Measurements from ENCODE around the gene QPCT.

QPCT gene

DNA sequence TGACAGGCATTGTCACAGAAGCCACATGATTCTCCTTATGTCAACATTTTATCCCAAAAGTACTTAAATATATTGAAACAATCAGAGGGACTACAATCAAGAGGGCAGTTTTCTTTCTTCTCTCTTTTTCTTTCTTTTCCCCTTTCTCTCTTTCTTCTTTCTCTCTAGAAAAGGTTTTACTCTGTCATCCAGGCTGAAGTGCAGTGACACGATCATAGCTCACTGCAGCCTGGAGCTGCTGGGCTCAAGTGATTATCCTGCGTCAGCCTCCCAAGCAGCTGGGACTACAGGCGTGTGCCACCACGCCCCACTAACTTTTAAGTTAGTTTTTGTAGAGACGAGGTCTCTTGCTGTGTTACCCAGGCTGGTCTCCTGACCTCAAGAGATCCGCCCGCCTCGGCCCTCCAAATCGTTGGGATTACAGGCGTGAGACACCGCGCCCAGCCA lies 18.8 kb upstream of the QPCT start:
- no peak for DNase-seq

DNA sequence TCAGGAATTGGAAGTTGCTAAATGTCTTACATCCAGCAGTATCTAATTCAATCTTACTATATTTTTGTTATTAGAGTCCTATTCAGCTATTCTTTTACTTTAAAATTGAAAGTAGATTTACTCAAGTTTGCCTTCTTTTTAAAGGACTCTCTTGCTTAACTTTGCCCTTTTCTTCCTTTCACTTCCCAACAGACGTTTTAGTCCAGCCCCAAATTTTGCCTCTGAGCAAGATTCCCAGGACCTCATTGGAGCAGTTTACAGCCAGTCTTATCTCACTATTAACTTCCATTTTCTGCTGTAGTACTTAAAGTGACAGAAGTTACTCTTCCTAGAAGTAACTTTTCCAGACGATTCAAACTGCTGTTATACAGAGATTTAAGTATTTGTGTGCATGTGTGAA lies 18.1 kb upstream of the QPCT start:
- DNase-seq, result no peak

DNA sequence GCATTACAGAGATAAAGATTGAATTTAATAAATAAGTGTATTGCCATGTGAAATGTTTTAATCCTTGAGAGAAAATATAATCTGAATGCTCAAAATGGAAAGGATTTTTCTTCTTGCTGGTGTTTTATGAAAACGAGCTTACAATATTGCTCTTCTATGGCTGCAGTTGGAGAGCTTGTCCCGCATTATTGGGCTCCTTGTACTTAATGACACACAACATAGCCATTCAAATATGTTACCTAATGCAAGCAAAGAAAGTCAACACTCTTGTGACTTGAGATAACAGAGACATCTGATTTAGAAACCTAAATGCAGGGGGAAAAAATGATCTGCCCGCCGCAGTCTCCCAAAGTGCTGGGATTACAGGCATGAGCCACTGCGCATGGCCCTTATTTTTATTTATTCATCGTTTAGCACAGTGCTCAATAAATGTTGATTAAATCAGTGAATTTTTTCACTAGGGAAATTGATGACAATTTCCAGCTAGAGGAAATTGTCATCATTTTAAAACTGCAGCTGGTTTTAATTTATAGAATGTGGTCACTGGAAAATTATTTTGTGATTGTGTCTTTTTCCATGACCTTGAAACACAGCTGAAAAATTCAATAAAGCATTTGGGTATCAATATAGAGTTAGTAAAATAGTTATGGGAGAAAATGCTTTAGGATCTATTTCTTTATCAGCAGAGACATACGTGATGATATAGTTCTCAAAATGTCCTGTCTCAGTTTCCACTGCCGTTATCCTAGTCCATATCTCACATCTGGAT lies 17.4 kb upstream of the QPCT start:
- no peak for DNase-seq

DNA sequence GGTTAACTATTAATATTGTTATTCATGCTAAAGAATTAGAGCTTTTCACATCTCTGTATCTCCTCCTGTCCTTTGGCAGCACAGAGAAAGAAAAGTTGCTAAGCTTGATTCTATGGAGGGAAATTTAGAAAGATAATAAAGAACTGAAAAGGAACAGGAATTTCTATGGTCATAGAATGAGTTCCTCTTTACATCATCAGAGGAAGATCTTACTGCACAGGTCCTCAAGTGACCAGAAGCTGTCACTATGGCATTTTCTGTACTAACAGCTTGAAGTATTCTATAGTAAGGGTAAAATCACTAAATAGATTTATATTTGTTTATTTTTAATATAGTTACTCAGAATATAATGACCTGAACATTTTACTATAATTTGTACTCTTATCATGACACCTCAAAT lies 13.7 kb upstream of the QPCT start:
- DNase-seq, result no peak

DNA sequence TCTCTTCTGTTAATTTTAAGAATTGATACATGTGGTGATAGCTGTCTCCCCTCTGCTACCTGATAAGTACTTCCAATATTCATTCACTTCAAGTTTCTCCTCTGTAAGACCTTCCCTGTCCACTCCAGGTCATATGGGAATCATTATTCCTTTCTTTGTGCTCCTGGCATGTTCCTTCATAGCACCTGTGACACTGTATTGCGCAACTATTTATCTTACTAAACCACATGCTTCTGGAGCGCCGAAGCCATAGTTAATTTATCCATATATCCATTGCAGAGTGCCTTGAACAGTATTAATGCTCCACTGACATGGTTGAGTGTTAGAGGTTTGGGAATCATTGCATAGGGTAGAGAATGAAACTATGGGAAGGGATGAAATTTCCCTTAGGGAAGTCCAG lies 11.9 kb upstream of the QPCT start:
- no peak for DNase-seq

DNA sequence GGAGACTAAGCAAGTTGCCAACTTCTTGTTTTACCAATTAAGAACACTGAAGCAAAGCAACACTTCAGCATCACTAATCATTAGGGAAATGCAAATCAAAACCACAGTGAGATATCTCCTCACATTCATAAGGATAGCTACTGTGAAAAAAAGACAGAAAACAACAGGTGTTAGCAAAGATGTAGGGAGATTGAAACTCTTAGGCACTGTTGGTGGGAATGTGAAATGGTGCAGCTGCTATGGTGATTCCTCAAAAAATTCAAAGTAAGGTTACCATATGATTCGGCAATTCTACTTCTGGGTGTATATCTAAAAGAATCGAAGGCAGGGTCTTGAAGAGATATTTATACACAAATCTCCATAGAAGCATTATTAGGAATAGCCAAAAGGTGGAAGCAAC lies 11.2 kb upstream of the QPCT start:
- DNase-seq, result no peak

DNA sequence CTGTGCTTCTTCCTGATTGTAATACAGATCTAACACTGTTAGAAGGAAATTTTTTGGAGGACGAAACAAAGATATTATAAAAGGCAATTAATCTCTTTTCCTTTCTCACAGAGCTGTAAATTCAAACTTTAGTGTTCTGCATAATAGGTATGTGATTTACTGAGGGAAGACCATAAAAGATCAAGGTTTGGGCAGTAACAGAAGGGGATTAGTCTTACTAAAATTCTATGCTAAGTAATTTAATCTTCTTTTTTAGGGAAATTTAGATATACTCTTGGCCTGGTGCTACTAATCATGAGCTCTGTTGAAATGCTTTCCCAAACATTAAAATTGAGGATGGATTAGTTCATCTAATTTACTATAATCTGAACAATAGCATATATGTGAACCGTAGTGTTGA lies 8.8 kb upstream of the QPCT start:
- no peak for DNase-seq

DNA sequence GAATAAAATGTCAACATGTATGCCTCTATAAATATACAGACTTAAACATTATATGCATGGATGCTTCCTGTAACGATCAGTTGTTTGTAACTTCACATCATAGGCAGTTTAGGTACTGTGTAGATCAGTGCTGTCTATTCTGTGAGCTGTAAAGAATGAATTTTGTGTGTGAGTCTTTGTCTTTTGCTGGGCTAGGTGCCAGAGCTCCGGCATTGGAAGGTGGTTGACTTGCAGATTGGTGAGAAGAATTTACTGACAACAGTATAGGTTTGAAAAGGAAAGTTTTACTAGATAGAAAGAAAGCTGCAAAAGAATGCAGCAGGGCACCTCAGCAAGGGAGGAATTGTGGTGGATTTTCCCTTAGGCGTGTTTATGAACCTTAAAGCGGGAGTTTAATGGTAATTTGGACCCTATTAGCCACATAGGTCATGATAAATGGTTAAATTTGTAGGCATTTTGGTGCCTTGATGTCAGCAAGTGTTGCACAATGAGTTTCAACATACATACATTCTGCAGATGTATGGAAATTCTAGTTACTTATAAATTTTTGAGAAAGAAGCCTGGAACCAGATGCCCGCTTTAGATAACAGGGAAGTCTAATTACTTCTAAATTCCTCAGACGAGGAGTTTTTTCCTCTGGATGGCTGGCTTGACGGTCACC lies 6.7 kb upstream of the QPCT start:
- no peak for DNase-seq

DNA sequence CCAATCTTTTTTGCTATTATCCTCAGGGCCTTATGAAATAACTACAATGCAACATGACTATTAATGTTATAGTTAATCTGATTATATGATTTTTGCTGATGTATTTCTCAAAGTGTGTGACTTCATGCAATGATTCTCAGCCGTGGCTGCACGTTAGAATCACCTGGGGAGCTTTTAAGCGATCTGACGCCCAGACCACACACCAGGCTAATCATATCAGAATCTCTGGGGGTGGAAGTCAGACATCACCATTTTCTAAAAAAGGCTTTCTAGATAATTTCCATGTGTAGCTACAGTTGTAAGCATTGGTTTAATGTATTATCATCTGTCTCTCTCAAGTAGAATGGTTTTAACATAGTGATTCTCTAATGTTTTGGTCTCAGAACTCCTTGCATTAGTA lies 5.5 kb upstream of the QPCT start:
- DNase-seq, result no peak

DNA sequence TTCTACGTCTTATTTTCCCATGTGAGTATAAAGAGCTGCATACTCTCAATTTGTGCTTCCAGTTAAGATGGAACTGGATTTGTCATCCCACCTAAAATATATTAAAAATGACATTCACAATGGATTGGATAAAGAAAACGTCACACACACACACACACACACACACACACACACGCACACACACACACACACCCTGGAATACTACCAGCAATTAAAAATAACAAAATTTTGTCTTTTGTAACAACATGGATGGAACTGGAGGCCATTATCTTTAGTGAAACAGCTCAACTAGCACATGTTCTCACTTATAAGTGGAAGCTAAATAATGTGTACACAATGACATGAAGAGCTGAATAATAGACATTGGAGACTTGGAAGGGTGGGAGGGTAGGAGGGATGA lies 3.8 kb upstream of the QPCT start:
- DNase-seq, result no peak

DNA sequence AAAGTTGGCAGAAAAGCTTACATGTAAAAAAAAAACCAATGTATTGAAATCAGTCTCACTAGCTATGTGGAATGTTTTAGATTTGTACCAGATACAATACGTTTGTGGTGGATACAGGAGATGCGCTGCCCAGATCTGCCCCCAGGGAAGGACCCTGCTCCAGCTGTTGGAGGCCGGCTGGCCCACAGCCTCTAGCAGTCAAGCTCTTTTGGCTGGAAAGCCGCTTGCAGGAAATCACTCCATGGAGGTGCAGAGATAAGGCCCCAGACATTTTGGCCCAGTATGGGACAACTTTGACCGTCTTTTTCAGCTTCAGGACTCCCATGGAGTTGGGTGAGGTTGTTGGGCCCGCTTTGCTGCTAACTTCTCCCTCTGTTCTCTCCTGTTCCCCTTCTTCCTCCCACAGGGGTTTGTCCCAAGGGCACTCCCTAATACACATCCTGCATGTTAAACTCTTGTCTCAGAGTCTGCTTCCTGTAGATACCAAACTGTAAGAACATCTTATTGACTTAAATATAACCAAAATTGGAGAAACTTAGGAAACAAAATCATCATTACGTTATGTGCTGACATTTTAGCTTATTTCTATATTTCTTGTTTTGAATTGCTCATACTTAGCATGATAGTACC lies 1.7 kb upstream of the QPCT start:
- no peak for DNase-seq

DNA sequence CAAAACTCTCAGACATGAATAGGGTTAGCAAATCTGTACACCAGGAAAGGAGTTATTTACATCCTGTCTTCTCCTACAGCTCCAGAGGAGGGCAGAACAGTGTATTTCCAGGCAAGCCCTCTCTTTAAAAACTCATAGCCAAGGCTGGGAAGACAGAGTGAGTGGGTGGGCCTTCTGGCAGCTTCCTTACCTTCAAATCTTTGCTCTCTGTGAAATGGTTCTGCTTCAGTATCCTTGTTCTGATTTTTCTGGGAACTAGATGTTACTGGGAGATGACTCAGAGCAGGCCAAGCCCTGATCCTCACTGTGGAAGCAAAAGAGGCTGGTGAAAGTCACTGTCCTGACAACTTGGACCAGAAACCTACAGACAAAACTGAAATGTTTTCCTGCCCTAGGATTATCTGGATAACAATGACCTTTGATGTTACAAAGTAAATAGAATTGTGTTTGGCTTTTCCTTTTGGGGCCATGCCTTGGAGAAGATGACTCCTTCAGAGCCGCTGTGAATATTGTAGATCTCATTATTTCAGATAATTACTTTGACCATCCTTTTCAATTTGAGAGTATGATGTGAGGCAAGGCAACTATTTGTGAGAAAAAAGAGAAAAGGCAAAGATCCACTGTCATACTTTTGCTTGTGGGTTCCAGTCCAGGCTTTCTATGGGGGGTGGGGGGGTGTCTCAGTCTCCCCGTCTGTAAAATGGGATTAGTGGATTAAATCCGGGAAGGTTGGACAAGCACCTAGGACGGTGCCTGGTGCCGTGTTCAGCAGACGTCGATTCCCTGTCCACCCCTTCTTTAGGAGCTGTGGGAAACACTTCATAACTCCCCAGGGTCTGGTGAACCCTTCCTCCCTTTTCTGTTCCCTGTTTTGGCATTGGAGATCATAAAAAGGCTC lies 644 bp upstream of the QPCT start:
- no peak for DNase-seq

DNA sequence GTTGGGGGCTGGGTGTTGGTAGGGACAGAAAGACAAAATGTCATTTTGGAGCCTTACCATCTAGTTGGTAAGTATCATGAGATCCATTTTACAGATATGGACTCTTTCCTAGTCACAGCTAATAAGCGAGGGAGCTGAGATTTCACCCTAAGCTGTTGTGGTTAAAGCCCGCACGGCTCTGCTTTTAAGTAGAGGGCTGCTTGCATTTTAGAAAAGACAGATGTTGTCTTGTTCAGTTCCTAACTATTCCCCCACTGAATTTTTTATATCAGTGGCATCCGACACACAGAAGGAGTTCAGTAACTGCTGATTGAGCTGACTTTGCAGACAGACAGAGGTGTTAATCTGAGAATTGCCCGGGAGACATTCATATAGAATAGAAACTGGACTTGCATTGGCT lies 3.7 kb downstream of the QPCT start:
- no peak for DNase-seq

DNA sequence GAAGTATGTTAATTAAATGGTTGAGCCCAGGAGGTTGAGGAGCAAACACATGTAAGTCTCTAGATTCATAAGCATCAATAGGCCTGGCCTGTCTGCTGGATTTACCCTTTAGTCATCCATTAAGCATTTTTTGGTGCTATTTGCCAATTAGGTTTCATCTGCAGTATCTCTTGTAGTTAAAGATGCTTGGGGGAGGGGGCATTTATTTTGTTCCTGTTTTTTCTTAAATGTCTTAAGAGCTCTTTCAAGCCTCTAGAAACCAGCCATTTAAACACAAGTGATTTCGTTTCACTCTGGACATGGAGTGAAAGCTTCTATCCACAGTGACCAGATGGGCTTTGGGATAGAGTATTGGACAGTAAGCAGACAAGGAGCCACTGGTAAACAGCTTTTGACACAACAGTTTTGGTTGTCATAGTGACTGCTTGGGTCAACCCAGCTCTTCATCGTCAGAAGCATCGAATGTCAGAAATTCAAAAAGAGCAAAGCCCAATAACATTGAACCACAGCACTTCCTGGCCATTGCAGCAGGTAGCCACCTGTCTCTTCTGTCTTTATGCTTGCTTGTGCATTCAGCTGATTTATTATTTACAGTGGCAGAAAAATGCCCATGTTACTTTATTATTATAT lies 4.9 kb downstream of the QPCT start:
- no peak for DNase-seq

DNA sequence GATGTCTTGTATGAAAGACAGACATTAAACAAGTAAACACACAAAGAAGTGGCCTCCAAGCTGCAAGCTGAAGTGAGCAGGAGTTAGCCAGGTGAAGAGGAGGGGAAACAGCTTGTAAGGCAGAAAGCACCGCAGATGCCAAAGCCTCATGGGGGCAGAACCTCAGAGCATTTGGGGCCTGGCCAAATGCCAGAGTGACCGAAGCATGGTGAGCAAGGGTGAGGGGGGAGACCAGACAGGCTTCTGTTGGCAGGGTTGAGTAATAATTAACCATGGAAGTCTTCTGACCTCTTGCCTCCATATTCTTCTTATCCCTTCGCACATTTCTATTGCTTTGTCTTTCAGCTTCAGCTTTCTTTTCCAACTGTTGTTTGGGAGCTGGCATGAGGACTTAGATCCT lies 5.6 kb downstream of the QPCT start:
- no peak for DNase-seq

DNA sequence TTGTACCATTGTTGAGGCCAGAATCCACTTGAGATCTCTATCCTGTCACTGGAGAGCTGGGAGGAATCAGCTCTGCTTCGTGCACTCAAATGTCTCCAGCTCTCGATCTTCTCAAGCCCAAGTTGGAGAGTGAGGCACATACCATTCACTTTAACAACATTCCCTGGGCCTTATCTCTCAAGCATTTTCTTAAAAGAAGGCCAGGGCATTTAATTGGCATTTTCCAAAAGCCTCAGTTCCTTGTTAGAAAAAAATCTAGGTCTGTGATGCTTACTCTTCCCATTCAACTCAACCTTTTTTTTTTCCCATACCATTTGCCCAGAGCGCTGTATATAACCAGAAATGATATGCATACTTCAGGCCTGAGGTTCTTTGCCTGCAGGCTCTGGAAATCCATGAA lies 10.1 kb downstream of the QPCT start:
- DNase-seq, result no peak

DNA sequence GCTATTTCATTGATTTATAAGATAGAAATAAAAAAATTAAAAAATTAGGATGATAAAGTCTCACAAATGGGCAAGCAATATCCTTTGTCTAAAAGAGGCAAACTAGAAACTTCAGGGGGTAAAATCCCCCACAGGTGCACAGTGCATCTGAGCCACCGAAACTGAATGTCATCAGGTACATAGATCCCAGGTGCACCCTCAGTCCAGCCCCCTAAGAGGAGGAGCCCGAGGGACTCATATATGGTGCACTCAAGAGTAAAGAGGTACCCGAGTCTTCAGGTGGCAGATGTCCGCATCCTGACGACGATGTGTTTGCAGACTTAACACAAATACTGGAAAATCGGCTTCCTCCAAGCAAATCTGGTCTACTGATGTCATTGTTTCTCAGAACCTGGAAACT lies 11.3 kb downstream of the QPCT start:
- DNase-seq, result no peak

DNA sequence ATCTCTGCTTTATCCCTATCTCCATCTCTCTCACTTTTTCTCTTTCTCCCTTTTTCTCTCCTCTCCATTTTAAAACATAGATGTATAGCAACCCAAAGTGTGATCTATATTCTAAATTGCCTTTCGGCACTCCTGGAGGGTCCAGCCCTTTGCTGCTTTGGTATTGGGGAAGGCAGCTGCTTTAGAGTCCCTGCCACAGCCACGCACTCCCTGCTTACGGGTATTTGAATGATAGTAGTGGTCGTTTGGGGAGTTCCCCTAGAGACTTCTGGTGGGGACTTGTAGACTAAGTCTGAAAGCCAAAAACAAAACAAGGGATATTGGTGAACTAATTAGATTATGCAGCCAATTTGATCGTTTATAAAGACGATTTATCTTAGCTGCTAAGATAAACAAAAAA lies 11.9 kb downstream of the QPCT start:
- DNase-seq, result no peak

DNA sequence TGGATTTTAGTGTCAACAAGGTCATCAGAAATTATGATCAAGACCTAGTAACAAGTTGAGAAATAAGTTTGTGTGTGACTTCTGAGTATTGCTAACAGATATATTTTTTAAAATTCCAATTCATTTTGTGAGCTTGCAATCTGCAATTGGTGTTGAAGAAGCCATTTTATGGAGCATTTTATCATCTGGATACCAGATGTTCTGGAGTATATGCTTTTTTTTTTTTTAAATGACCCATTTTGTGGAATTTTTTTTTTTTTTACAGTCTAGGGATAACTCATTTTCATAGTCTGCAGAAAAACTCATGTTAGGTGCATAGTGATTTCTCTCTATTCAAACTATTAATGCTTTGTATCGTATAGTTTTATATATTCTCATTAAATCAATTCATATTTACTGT lies 12.6 kb downstream of the QPCT start:
- no peak for DNase-seq

DNA sequence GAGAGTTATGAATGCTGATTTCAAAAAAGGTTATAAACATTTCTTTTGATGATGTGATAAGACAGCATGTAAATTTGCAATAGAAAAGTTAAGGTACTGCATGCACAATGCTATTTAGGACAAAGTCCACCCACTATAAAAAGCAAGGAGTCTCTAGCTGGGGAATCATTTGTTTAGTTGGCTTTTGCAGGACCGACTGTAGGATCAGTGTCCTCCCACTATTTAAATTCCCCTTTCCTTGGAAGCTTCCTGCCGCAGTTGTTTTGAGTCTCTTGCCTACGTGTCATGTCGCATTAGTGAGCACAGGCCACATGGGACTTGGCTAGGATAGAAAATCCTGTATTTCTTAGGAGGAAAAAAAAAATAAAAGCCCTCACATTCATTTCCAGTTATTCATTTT lies 13.1 kb downstream of the QPCT start:
- no peak for DNase-seq

DNA sequence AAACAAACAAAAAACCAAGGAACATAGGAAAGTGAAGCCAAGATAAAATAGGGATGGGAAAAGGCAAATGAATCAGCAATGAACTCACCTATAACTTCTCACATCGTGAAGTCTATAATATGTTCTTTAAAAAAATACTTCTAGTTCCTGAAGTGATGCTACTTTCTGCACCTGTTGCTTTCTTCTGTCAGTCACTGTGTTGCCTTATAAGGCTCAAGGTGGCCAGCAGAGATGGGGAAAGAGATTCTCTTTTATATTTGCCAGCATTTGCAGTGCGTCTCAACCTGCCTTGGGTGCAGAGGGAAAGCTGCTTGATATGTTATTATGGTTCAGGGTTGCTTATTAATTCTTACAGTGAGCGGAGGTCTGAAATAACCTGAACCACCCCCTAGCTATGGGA lies 14.0 kb downstream of the QPCT start:
- DNase-seq, result no peak

DNA sequence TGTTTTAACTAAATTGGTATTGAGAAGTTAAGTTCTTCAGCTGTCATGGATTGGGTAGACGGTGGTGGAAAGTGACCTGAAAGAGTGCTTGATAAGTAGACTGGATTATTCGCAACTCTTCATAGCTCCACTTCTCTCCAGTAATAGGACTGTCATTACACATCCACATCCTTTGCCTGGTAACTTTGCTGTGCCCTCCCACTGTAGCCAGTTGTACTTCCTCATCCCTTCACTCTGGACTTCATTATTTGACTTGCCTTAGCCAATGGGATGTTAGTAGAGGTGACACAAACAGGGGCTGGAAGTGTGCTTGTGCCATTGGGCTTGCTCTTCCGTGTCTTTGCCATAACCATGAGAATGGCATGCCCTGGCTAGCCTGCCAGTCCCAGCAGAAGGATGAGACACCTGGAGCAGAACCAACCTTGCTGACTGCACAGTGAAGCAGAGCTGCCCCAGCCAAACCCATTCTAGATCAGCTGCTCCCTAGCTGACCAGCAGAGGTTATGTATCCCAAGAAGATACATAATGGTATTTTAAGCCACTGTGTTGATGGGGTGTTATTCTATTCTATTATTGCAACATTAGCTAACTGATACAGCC lies 16.9 kb downstream of the QPCT start:
- DNase-seq, result no peak
